ENCODE results near the gene NR2F1.

NR2F1 gene

DNA sequence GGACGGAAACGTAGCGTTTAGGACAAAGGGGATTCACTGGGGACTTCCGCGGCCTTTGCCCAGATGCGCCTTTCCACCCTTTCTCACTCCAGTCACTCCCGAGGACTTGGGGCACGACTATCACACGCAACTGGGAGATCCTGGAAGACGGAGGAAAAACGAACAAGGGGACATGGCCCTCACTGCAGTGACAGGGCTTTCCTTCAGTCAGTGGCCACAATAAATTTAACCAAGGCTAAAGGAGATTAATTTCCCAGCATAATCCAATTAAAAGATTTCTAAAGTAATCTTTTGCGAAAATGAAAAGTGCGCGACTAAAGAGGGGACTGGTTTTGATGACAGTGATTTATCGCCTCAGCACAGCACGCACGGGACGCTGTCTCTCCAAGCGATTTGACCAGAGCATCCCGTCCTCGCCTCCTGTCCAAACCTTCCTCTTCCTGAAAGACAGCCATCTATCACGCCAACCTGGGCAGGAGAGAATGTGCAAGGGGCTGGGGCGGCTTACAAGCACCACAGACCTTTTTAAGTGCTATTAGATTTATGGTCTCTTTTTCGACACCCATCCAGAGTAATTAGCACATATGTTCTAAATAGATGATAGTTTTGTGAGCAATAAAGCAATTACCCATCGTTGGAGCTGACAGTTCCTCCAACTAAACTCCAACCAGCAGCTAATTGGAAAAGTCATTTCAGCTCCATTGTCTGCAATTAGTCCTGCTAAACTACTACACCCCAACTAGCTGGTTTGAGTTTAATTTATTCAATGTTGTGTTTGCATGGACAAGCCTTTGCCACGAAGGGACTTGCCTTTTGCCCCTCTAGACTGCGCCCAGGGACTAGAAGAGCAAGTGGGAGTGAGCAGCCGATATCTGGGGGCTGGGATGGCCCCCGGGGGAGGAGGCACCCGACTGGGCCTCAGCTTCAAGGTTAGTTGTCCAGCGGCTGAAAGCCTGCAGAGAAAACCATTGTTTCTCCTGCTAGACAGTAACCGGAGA, 9.4 kb upstream of the NR2F1 start:
- peaks cover 15% of the 10 kb centered on the region for H3K4me1 ChIP-seq (ENCODE audit: control insufficient read depth, insufficient read depth, low read length)
- CTCF ChIA-PET: interaction anchor here (0.5 kb wide), 1 partner anchor 154 kb away, joined by 3 read pairs; no protein-coding TSS in a partner anchor
- no peaks in the 10 kb centered on the region for H3K9me3 ChIP-seq (ENCODE audit: control insufficient read depth, insufficient read depth, low read depth, low read length)
- no peaks in the 10 kb centered on the region for H3K36me3 ChIP-seq (ENCODE audit: control insufficient read depth in 2 of 2, insufficient read depth in 1 of 2, low read length in 2 of 2)
- no peak overlapping the region for H3K4me3 ChIP-seq (ENCODE audit: low read depth, low read length)
- TF ChIP-seq REPIN1 (tag by site-specific recombination; IDR thresholded peaks at IDR 0.05; ENCODE audit: low read depth) (no peak), ZBTB8A (tag by site-specific recombination; IDR thresholded peaks at IDR 0.05) (no peak), ZNF571 (tag by site-specific recombination; IDR thresholded peaks at IDR 0.05) (no peak), ZNF138 (tag by site-specific recombination; IDR thresholded peaks at IDR 0.05; ENCODE audit: borderline replicate concordance) (no peak), ZBTB20 (tag by site-specific recombination; IDR thresholded peaks at IDR 0.05) (no peak), ZNF600 (tag by site-specific recombination; IDR thresholded peaks at IDR 0.05) (no peak), KLF16 (tag by site-specific recombination; IDR thresholded peaks at IDR 0.05) (no peak), ZFP41 (tag by site-specific recombination; IDR thresholded peaks at IDR 0.05; ENCODE audit: borderline replicate concordance) (no peak), HOXD13 (CRISPR knock-in tag; IDR thresholded peaks at IDR 0.05; ENCODE audit: borderline replicate concordance) (no peak), ZNF155 (tag by site-specific recombination; IDR thresholded peaks at IDR 0.05) (no peak), ZNF184 (tag by site-specific recombination; IDR thresholded peaks at IDR 0.05) (no peak), ZFP69B (tag by site-specific recombination; IDR thresholded peaks at IDR 0.05) (no peak), ZNF621 (tag by site-specific recombination; IDR thresholded peaks at IDR 0.05) (no peak), ZNF777 (tag by site-specific recombination; IDR thresholded peaks at IDR 0.05; ENCODE audit: borderline replicate concordance) (no peak)
- TF ChIP-seq, protein P1, sequence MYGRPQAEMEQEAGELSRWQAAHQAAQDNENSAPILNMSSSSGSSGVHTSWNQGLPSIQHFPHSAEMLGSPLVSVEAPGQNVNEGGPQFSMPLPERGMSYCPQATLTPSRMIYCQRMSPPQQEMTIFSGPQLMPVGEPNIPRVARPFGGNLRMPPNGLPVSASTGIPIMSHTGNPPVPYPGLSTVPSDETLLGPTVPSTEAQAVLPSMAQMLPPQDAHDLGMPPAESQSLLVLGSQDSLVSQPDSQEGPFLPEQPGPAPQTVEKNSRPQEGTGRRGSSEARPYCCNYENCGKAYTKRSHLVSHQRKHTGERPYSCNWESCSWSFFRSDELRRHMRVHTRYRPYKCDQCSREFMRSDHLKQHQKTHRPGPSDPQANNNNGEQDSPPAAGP (tag by site-specific recombination; IDR thresholded peaks at IDR 0.05): no peak
- TF ChIP-seq, protein P2, sequence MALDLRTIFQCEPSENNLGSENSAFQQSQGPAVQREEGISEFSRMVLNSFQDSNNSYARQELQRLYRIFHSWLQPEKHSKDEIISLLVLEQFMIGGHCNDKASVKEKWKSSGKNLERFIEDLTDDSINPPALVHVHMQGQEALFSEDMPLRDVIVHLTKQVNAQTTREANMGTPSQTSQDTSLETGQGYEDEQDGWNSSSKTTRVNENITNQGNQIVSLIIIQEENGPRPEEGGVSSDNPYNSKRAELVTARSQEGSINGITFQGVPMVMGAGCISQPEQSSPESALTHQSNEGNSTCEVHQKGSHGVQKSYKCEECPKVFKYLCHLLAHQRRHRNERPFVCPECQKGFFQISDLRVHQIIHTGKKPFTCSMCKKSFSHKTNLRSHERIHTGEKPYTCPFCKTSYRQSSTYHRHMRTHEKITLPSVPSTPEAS (tag by site-specific recombination; IDR thresholded peaks at IDR 0.05): no peak
- TF ChIP-seq, protein P3, sequence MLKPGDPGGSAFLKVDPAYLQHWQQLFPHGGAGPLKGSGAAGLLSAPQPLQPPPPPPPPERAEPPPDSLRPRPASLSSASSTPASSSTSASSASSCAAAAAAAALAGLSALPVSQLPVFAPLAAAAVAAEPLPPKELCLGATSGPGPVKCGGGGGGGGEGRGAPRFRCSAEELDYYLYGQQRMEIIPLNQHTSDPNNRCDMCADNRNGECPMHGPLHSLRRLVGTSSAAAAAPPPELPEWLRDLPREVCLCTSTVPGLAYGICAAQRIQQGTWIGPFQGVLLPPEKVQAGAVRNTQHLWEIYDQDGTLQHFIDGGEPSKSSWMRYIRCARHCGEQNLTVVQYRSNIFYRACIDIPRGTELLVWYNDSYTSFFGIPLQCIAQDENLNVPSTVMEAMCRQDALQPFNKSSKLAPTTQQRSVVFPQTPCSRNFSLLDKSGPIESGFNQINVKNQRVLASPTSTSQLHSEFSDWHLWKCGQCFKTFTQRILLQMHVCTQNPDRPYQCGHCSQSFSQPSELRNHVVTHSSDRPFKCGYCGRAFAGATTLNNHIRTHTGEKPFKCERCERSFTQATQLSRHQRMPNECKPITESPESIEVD (tag by site-specific recombination; IDR thresholded peaks at IDR 0.05): no peak; the same call in 1 of the 2 replicates
- TF ChIP-seq, protein P4, sequence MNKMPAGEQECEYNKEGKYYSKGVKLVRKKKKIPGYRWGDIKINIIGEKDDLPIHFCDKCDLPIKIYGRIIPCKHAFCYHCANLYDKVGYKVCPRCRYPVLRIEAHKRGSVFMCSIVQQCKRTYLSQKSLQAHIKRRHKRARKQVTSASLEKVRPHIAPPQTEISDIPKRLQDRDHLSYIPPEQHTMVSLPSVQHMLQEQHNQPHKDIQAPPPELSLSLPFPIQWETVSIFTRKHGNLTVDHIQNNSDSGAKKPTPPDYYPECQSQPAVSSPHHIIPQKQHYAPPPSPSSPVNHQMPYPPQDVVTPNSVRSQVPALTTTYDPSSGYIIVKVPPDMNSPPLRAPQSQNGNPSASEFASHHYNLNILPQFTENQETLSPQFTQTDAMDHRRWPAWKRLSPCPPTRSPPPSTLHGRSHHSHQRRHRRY (tag by site-specific recombination; IDR thresholded peaks at IDR 0.05): no peak
- TF ChIP-seq, protein P5, sequence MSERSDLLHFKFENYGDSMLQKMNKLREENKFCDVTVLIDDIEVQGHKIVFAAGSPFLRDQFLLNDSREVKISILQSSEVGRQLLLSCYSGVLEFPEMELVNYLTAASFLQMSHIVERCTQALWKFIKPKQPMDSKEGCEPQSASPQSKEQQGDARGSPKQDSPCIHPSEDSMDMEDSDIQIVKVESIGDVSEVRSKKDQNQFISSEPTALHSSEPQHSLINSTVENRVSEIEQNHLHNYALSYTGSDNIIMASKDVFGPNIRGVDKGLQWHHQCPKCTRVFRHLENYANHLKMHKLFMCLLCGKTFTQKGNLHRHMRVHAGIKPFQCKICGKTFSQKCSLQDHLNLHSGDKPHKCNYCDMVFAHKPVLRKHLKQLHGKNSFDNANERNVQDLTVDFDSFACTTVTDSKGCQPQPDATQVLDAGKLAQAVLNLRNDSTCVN (tag by site-specific recombination; optimal IDR thresholded peaks at IDR 0.05): no peak
- no peak overlapping the region for H3K27ac ChIP-seq (ENCODE audit: extremely low read depth, low read depth, low read length)
- POLR2A ChIA-PET: no interaction called here
